Mesenchymal stem cell (in vitro differentiated cells and primary cell): Measurements from ENCODE around the gene AKT1.

ENCODE experiments used
- DNase-seq: peaks from one replicate; pipeline ENCODE4 v3.0.0-alpha.2; 2013
- H2AFZ ChIP-seq: one replicate; pipeline ENCODE4 v1.6.1; 2013; ENCODE audit warnings: low read depth, mild to moderate bottlenecking, control low read depth, inconsistent platforms, low read length, moderate library complexity
- H2AK5ac ChIP-seq: 2 replicates; pipeline ENCODE4 v1.6.1; 2013; ENCODE audit warnings: low read length, moderate library complexity, mild to moderate bottlenecking, inconsistent platforms; ENCODE audit not compliant: severe bottlenecking
- H2BK120ac ChIP-seq: one replicate; pipeline ENCODE4 v1.6.1; 2013; ENCODE audit warnings: low read depth, mild to moderate bottlenecking, inconsistent platforms, low read length, moderate library complexity
- H2BK12ac ChIP-seq, 2 experiments: one replicate each; pipeline ENCODE4 v1.6.1; 2013; ENCODE audit warnings: inconsistent platforms in 2 of 2, low read length in 2 of 2, mild to moderate bottlenecking in 2 of 2, moderate library complexity in 2 of 2, control low read depth in 1 of 2
- H2BK15ac ChIP-seq: one replicate; pipeline ENCODE4 v1.6.1; 2013; ENCODE audit warnings: mild to moderate bottlenecking, low read depth, inconsistent platforms; ENCODE audit not compliant: poor library complexity, severe bottlenecking
- H2BK5ac ChIP-seq: 2 replicates; pipeline ENCODE4 v1.6.1; 2013; ENCODE audit warnings: low read depth, mild to moderate bottlenecking, low read length, control low read depth, inconsistent platforms; ENCODE audit not compliant: poor library complexity, severe bottlenecking
- H3K14ac ChIP-seq, 2 experiments: one replicate each; pipeline ENCODE4 v1.6.1; 2013; ENCODE audit warnings: inconsistent platforms in 2 of 2, low read length in 2 of 2, control low read depth in 1 of 2, mild to moderate bottlenecking in 1 of 2, moderate library complexity in 1 of 2
- H3K18ac ChIP-seq, 2 experiments: one replicate each; pipeline ENCODE4 v1.6.1; 2013; ENCODE audit warnings: inconsistent platforms in 2 of 2, low read length in 2 of 2, control low read depth in 1 of 2, low read depth in 1 of 2, mild to moderate bottlenecking in 1 of 2
- H3K23ac ChIP-seq, 2 experiments: one replicate each; pipeline ENCODE4 v1.6.1; 2013; ENCODE audit warnings: inconsistent platforms in 2 of 2, low read length in 2 of 2, mild to moderate bottlenecking in 2 of 2, moderate library complexity in 2 of 2, control low read depth in 1 of 2
- H3K27ac ChIP-seq: 2 replicates; pipeline ENCODE4 v1.5.1; 2013; ENCODE audit warnings: mild to moderate bottlenecking, moderate library complexity, low read length, control low read depth, inconsistent platforms; ENCODE audit not compliant: poor library complexity, severe bottlenecking
- H3K27me3 ChIP-seq, 2 experiments: 2 replicates each; pipeline versions ENCODE4 v1.6.1 to v1.7.0; 2013; ENCODE audit warnings: low read length in 2 of 2, mild to moderate bottlenecking in 2 of 2, moderate library complexity in 2 of 2, control low read depth in 1 of 2, inconsistent platforms in 1 of 2; ENCODE audit not compliant: control insufficient read depth in 1 of 2, insufficient read depth in 1 of 2
- H3K36me3 ChIP-seq, 2 experiments: 2 replicates each; pipeline versions ENCODE4 v1.6.1 to v1.7.0; 2013; ENCODE audit warnings: low read length in 2 of 2, control low read depth in 1 of 2, inconsistent platforms in 1 of 2, low read depth in 1 of 2, mild to moderate bottlenecking in 1 of 2; ENCODE audit not compliant: insufficient read depth in 2 of 2, control insufficient read depth in 1 of 2
- H3K4ac ChIP-seq, 2 experiments: one replicate each; pipeline ENCODE4 v1.6.1; 2013; ENCODE audit warnings: inconsistent platforms in 2 of 2, low read length in 2 of 2, mild to moderate bottlenecking in 2 of 2, moderate library complexity in 2 of 2, control low read depth in 1 of 2, low read depth in 1 of 2
- H3K4me1 ChIP-seq: 2 replicates; pipeline ENCODE4 v1.6.1; 2013; ENCODE audit warnings: low read depth, low read length, control low read depth; ENCODE audit not compliant: control insufficient read depth, insufficient read depth
- H3K4me2 ChIP-seq: 2 replicates; pipeline ENCODE4 v1.6.1; 2013; ENCODE audit warnings: low read length, mild to moderate bottlenecking, inconsistent platforms; ENCODE audit not compliant: poor library complexity, severe bottlenecking
- H3K4me3 ChIP-seq, 2 experiments: 2 replicates each; pipeline versions ENCODE4 v1.5.1 to v1.7.0; 2013; ENCODE audit warnings: low read length in 2 of 2, mild to moderate bottlenecking in 2 of 2, control low read depth in 1 of 2, low read depth in 1 of 2; ENCODE audit not compliant: insufficient read depth in 1 of 2
- H3K79me1 ChIP-seq: replicated peaks from 2 replicates; pipeline ENCODE4 v1.6.1; 2013; ENCODE audit warnings: mild to moderate bottlenecking, control low read depth, low read length, inconsistent platforms; ENCODE audit not compliant: poor library complexity, severe bottlenecking
- H3K9ac ChIP-seq: 2 replicates; pipeline ENCODE4 v1.7.0; 2013; ENCODE audit warnings: mild to moderate bottlenecking, low read length, moderate library complexity
- H3K9me3 ChIP-seq: 2 replicates; pipeline ENCODE4 v1.7.0; 2013; ENCODE audit warnings: mild to moderate bottlenecking, low read length; ENCODE audit not compliant: control insufficient read depth
- H4K8ac ChIP-seq: one replicate; pipeline ENCODE4 v1.6.1; 2013; ENCODE audit warnings: inconsistent platforms, mild to moderate bottlenecking, low read length, moderate library complexity
- H4K91ac ChIP-seq: one replicate; pipeline ENCODE4 v1.6.1; 2013; ENCODE audit warnings: mild to moderate bottlenecking, low read length, inconsistent platforms
- WGBS: methylation state at CpG from one replicate; pipeline ENCODE4 v1.1.7; 2013; ENCODE audit warnings: mixed read lengths; 5-methylcytosine and 5-hydroxymethylcytosine counted together

The AKT1 gene

DNA sequence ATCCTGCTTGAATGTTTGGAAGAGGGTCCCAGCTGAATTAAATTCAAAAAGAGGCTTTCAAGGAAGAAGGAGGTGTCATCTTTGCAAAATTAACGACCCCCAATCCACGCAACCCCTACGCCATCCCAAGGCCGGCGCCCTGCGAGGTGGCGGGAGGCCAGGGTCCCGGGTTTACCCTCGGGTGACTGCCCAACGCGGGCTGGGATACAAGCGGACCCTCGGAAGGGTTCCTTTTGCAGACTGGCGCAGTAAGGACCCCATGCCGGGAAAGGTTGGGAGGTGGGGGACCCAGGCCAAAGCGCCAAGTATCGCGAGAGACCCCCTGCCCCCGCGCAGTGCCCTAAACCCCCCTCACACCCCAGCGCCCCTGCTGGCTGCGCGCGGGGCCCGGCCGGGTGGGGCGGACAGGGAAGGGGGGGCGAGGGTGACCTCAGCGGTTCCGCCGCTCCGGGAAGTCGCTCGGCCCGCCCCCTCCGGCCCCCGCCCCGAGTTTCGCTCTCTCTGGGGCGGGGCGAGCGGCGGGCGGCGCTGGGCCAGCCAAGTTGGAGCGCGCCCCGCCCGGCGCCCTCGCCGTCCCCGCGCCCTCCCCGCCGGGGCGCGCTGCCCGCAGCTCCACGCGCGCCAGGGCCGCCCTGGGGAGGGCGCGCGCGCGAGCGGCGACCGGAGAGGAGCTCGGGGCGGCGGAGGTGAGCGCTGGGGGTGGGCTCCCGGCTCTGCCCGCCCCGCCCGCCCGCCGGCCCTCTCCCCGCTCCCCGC is 4.6 kb upstream of the AKT1 start:
- peak overlapping the region; percentile 11 to 56 for H3K4ac ChIP-seq
- H3K18ac ChIP-seq: peak overlapping the region; percentile 23 to 98
- peak overlapping the region in 1 of 2 experiments; percentile 38 for H2BK12ac ChIP-seq
- peak overlapping the region; percentile 97 for H4K91ac ChIP-seq
- H3K23ac ChIP-seq: no peak overlapping the region
- H3K36me3 ChIP-seq: peaks cover 0 to 9% of the 10 kb centered on the region in 2 experiments
- H3K27ac ChIP-seq: peak overlapping the region; percentile 40
- no peak overlapping the region for H2AFZ ChIP-seq
- DNase-seq: peak; percentile 83
- H3K79me1 ChIP-seq: peaks cover 6% of the 10 kb centered on the region
- H3K4me3 ChIP-seq: peak overlapping the region; percentile 64 to 81
- H2BK5ac ChIP-seq: no peak overlapping the region
- H3K27me3 ChIP-seq: no peaks in the 10 kb centered on the region
- H3K14ac ChIP-seq: peak overlapping the region in 1 of 2 experiments; percentile 58
- H3K4me1 ChIP-seq: peaks cover 71% of the 10 kb centered on the region
- H2BK15ac ChIP-seq: peak overlapping the region; percentile 13
- no peaks in the 10 kb centered on the region for H3K9me3 ChIP-seq
- H2AK5ac ChIP-seq: peak overlapping the region; percentile 5
- H3K9ac ChIP-seq: peak overlapping the region; percentile 89
- WGBS: 0% methylated on average over 12 of the region's 83 CpGs
- H3K4me2 ChIP-seq: peak overlapping the region; percentile 51
- H4K8ac ChIP-seq: peak overlapping the region; percentile 72
- peak overlapping the region; percentile 85 for H2BK120ac ChIP-seq

DNA sequence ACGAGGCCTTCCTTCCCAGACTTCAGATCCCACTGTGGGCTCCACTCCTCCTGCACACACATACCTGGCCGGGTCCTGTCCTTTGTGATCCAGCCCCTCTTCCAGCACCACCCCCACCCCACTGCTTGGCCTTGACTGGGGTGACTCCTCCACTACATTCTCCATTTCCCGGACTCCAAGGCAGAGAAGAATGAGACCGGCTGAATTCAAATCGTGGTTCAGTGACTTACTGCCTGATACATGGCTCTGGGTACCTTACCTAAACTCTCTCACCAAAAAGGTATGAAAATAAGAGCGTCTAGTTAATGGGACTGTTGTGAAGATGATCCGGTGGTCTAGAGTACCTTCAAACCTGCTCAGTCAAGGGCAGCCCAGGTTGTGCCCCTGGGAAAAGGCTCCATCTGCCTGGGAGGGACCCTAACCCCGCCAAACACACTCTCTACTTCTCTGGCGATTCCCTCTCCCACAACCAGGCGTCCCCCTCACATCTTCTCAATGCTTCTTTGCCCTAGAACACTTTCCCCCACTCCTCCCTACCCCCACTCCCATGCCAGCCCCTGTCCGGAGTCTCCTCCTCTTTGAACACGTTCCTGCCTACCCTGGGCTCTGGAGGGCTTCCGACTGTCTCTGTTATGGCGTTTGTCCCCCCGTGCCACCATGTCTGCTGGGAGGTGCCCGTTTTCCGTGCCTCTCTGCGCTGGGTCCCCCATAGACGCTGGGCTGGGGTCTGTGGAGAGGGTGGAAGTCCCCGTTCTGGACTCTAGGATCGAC is 3.9 kb upstream of the AKT1 start:
- Histone ChIP-seq H3K9ac (peak overlapping the region; percentile 89), H2BK15ac (peak overlapping the region; percentile 13), H3K36me3 (peaks cover 0 to 9% of the 10 kb centered on the region in 2 experiments), H3K4me1 (peaks cover 64% of the 10 kb centered on the region), H3K79me1 (peaks cover 3% of the 10 kb centered on the region), H3K9me3 (no peaks in the 10 kb centered on the region), H3K4me2 (peak overlapping the region; percentile 51), H2AFZ (no peak overlapping the region), H2BK12ac (peak overlapping the region in 1 of 2 experiments; percentile 59), H3K27ac (peak overlapping the region; percentile 40), H3K14ac (peak overlapping the region in 1 of 2 experiments; percentile 19), H3K27me3 (no peaks in the 10 kb centered on the region), H2AK5ac (peak overlapping the region; percentile 5), H4K91ac (peak overlapping the region; percentile 97), H2BK5ac (no peak overlapping the region), H3K4ac (peak overlapping the region; percentile 24 to 56), H3K23ac (peak overlapping the region in 1 of 2 experiments; percentile 5), H4K8ac (peak overlapping the region; percentile 72), H2BK120ac (peak overlapping the region; percentile 85), H3K18ac (peak overlapping the region; percentile 23 to 52), H3K4me3 (peak overlapping the region; percentile 30 to 79)
- 34% methylated on average over 18 of the region's 21 CpGs for WGBS
- DNase-seq: peak; percentile 45

DNA sequence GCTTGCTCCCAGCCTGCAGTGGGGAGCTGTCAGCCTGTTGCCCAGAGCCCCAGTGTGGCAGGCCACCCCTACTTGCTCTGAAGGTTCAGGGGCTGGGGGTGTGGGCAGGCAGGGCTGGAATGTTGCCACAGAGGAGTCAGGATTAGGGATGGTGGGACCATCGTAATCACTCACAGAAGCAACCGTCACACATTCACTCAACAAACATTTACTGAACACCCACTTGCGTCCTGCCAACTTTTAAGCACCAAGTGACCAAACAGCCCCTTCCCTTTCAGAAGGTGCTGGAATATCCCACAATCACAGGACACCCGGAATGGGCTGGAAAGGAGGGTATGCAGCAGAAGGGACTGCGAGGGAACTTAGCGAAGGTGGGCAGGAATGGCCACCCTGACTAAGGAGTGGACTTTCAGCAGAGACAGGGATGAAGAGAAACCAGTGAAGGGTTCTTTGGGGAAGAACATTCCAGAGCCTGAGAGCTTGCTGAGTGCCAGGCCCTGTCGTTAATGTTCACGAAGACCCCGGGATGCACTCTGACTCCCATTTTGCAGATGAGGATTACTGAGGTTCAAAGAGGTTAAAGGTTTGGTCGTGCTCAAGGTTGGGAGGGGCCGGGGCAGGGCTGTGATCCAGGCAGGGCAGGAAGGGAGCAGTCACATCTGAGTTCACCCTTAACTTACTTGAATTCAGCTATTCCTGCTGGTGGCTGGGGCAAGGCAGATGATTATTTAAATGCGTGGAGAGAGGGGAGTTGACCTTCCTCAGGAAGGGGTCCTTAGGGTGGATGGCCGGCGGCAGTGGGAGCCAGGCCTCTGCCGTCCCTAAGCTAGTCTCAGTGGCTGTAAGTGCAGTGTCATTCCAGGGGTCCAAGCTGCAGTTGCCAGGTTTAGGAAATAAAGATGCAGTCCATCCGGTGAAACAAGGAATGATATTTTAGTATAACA is 3.0 kb upstream of the AKT1 start:
- peak overlapping the region; percentile 46 to 47 for H3K4ac ChIP-seq
- H3K4me1 ChIP-seq: peaks cover 64% of the 10 kb centered on the region
- peak overlapping the region; percentile 89 for H3K9ac ChIP-seq
- no peak overlapping the region for H2AFZ ChIP-seq
- H3K27ac ChIP-seq: no peak overlapping the region
- H3K23ac ChIP-seq: peak overlapping the region in 1 of 2 experiments; percentile 5
- peak overlapping the region; percentile 82 for H4K8ac ChIP-seq
- peak overlapping the region; percentile 34 for H2AK5ac ChIP-seq
- H2BK15ac ChIP-seq: peak overlapping the region; percentile 76
- no peak for DNase-seq
- H3K4me3 ChIP-seq: no peak overlapping the region
- peak overlapping the region; percentile 90 for H4K91ac ChIP-seq
- no peak overlapping the region for H2BK5ac ChIP-seq
- H3K4me2 ChIP-seq: no peak overlapping the region
- WGBS: 81% methylated on average over 14 of the region's 16 CpGs
- no peaks in the 10 kb centered on the region for H3K9me3 ChIP-seq
- H2BK12ac ChIP-seq: peak overlapping the region; percentile 30 to 79
- peak overlapping the region; percentile 14 to 70 for H3K18ac ChIP-seq
- no peaks in the 10 kb centered on the region for H3K27me3 ChIP-seq
- no peak overlapping the region for H3K14ac ChIP-seq
- no peak overlapping the region for H2BK120ac ChIP-seq
- peaks cover 0 to 9% of the 10 kb centered on the region in 2 experiments for H3K36me3 ChIP-seq
- H3K79me1 ChIP-seq: peaks cover 3% of the 10 kb centered on the region
